Transverse colon (tissue), 4 donors: ENCODE results near the gene KCNH2. TPM values are rescaled to one million over a fixed set of nuclear protein-coding genes. Genes with fewer than 3 reads are reported as not detected.

Experiments
- DNase-seq: peaks from one replicate; pipeline ENCODE4 v3.0.0-alpha.2; 2019
- H3K27ac ChIP-seq, 4 donors: fragments of 200-600 bp; sonication (generic); 2 replicates each; pipeline ENCODE4 v1.5.1; 2016 to 2018; ENCODE audit warnings: inconsistent platforms in 4 of 4
- H3K27me3 ChIP-seq: fragments of 200-600 bp; sonication (generic); 2 replicates; pipeline ENCODE4 v1.5.1; 2017; ENCODE audit warnings: inconsistent platforms
- H3K36me3 ChIP-seq, 4 donors: fragments of 200-600 bp; sonication (generic); 2 replicates each; pipeline ENCODE4 v1.5.1; 2017 to 2019; ENCODE audit warnings: inconsistent platforms in 4 of 4
- H3K4me1 ChIP-seq, 4 donors: fragments of 200-600 bp; sonication (generic); 2 replicates each; pipeline ENCODE4 v1.5.1; 2017 to 2020; ENCODE audit warnings: inconsistent platforms in 4 of 4
- H3K4me3 ChIP-seq, 4 donors: fragments of 200-600 bp; sonication (generic); 1 replicate in 1 of 4; 2 replicates in 3 of 4; pipeline versions ENCODE4 v1.5.1 to v1.6.1; 2017 to 2019; ENCODE audit warnings: inconsistent platforms in 4 of 4
- H3K9me3 ChIP-seq, 2 donors: fragments of 200-600 bp; sonication (generic); 2 replicates each; pipeline ENCODE4 v1.5.1; 2017 to 2019; ENCODE audit warnings: inconsistent platforms in 2 of 2
- EP300 ChIP-seq: sonication (generic); formaldehyde crosslinking; IDR thresholded peaks from one replicate; pipeline ENCODE4 v1.6.1; 2017; ENCODE audit warnings: antibody characterized with exemption, low read depth
- POLR2A ChIP-seq: fragments of 450-650 bp; IDR thresholded peaks from one replicate; pipeline ENCODE4 v1.6.1; 2016; ENCODE audit warnings: antibody characterized with exemption, mild to moderate bottlenecking, moderate library complexity
- POLR2AphosphoS5 ChIP-seq, 3 donors: sonication (generic); formaldehyde crosslinking; IDR thresholded peaks; one replicate each; pipeline ENCODE4 v1.6.1; 2016; ENCODE audit warnings: antibody characterized with exemption in 3 of 3
- WGBS, 2 donors: methylation state at CpG; one replicate each; pipeline ENCODE4 v1.1.5; 2018; ENCODE audit warnings: low coverage in 1 of 2; 5-methylcytosine and 5-hydroxymethylcytosine counted together
- in situ Hi-C, 4 donors: fragments of 200-750 bp; cut with MboI; loops; one replicate each; pipeline versions ENCODE4 v1.15.0 to v1.15.1; 2017; ENCODE audit warnings: low sequenced_read_pairs in 3 of 4, low pct_ligation_motif_present in 1 of 4, low pct_unique_long_range_greater_than_20kb in 1 of 4
- intact Hi-C: fragments of 100-400 bp; cut with DNase I; formaldehyde crosslinking; loops from one replicate; pipeline ENCODE4 v1.15.1; 2023; ENCODE audit warnings: low total_unique reads
- total RNA-seq, 4 donors: library from RNA; depleted of rRNA; stranded (reverse); fragments of >200 nt; gene quantifications; one replicate each; pipeline ENCODE4 v1.1.0, GENCODE V29; 2016
- TF ChIP-seq, protein P1 (sequence below), 5 experiments: fragments of 200-600 bp in 3 of 5; fragments of 450-650 bp in 2 of 5; sonication (generic) in 3 of 5; IDR thresholded peaks; 1 replicate in 2 of 5; 2 replicates in 3 of 5; pipeline ENCODE4 v1.5.1; 2016 to 2017; ENCODE audit warnings: antibody characterized with exemption in 5 of 5, inconsistent platforms in 3 of 5, mild to moderate bottlenecking in 2 of 5, moderate library complexity in 1 of 5

KCNH2 gene
- total RNA-seq, 4 donors from 2014 or later: 9.5 to 39.0 (median 19.3) TPM

DNA sequence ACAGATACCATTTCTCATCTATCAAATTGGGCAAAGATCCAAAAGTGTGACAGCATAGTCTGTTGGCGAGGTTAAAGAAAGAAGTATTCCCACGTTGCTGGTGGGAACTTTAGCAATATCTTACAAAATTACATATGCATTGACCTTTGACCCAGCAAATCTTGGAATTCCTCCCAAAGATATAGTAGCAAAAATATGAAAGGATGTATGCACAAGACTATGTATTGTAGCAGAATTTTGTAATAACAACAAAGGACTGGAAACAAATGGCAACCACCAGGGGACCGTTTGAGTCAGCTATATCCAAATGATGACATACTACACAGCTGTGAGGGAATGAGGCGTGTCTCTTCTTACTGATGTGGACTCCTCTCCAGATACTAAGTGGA, 50.2 kb downstream of the KCNH2 start:
- no peak overlapping the region for H3K27ac ChIP-seq
- no peaks in the 10 kb centered on the region for H3K36me3 ChIP-seq
- H3K27me3 ChIP-seq: no peaks in the 10 kb centered on the region
- in situ Hi-C loops: no loop called here
- no peak overlapping the region for H3K4me3 ChIP-seq
- DNase-seq: no peak
- intact Hi-C loops: no loop called here
- 49 to 53% methylated on average over 4 of the region's 4 CpGs for WGBS, 2 donors
- H3K4me1 ChIP-seq: peaks cover 5 to 16% (median 13%) of the 10 kb centered on the region in 4 donors
- TF ChIP-seq, protein P1, sequence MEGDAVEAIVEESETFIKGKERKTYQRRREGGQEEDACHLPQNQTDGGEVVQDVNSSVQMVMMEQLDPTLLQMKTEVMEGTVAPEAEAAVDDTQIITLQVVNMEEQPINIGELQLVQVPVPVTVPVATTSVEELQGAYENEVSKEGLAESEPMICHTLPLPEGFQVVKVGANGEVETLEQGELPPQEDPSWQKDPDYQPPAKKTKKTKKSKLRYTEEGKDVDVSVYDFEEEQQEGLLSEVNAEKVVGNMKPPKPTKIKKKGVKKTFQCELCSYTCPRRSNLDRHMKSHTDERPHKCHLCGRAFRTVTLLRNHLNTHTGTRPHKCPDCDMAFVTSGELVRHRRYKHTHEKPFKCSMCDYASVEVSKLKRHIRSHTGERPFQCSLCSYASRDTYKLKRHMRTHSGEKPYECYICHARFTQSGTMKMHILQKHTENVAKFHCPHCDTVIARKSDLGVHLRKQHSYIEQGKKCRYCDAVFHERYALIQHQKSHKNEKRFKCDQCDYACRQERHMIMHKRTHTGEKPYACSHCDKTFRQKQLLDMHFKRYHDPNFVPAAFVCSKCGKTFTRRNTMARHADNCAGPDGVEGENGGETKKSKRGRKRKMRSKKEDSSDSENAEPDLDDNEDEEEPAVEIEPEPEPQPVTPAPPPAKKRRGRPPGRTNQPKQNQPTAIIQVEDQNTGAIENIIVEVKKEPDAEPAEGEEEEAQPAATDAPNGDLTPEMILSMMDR (IDR thresholded peaks at IDR 0.05): no peak
- TF ChIP-seq POLR2AphosphoS5 (IDR thresholded peaks at IDR 0.05) (no peak), EP300 (no peak), POLR2A (no peak)
- no peaks in the 10 kb centered on the region for H3K9me3 ChIP-seq

DNA sequence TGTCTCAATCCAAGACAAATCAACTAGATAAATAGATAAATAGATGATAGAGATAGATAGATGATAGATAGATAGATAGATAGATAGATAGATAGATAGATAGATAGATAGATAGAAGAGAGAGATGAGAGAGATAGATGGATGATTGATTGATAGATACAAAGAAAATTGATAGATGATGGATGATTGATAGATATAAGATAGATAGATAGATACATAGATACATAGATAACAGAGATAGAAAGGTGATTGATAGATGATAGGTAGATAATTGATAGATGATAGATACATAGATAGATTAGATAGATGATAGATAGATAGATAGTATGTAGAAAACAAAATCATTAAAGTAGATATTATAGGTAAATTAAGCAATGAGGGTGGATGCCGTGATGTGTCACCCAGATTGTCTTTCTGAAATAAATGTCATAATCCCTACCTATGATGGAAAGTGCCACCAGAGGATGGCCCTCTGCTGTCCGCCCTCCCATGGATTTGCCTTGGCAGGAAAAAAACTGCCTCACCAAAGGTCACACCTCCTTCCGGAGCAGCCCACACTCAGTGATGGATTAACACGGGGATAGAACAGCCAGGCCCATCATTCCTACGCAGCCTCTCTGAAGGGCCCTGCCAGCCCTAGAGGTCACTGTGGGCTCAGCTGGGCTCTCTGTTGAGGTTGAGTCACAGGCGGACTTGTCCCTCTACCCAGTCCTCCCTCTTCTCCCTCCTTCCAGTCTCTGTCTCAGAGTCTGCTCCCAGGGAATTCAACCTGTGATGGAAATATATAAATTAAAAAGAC, 50.8 kb downstream of the KCNH2 start:
- 77 to 91% methylated on average over 5 to 6 of the region's 6 CpGs for WGBS, 2 donors
- in situ Hi-C loops (no loop called here), intact Hi-C loops (no loop called here)
- H3K27me3 ChIP-seq: no peaks in the 10 kb centered on the region
- no peak overlapping the region for H3K27ac ChIP-seq
- H3K4me3 ChIP-seq: no peak overlapping the region
- H3K4me1 ChIP-seq: peaks cover 5 to 16% (median 13%) of the 10 kb centered on the region in 4 donors
- no peaks in the 10 kb centered on the region for H3K9me3 ChIP-seq
- H3K36me3 ChIP-seq: no peaks in the 10 kb centered on the region
- TF ChIP-seq POLR2A: no peak
- DNase-seq: no peak

DNA sequence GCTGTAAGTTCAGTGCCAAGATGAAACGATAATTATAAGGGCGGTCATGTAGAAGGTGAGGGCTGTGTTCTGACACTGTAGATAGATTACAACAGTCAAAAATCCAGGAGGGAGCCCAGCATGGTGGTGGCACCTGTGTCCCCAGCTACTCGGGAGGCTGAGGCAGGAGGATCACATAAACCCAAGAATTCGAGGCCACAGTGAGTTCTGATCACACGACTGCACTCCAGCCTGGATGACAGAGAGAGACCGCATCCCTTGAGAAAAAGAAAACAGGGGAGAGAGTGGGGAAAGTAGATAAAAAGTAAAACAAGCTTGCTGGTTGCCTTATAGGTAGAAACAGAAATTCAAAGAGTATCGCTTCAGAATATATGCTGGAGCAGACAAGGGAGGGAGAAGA, 52.1 kb downstream of the KCNH2 start:
- H3K9me3 ChIP-seq: no peaks in the 10 kb centered on the region
- intact Hi-C loops (no loop called here), in situ Hi-C loops (no loop called here)
- 89 to 98% methylated on average over 4 to 7 of the region's 7 CpGs for WGBS, 2 donors
- no peaks in the 10 kb centered on the region for H3K27me3 ChIP-seq
- H3K27ac ChIP-seq: no peak overlapping the region
- H3K4me1 ChIP-seq: peaks cover 5 to 16% (median 13%) of the 10 kb centered on the region in 4 donors
- TF ChIP-seq, protein P1 (IDR thresholded peaks at IDR 0.05): no peak
- TF ChIP-seq POLR2AphosphoS5 (IDR thresholded peaks at IDR 0.05): no peak
- no peak for TF ChIP-seq POLR2A
- no peak for TF ChIP-seq EP300
- DNase-seq: no peak
- H3K4me3 ChIP-seq: no peak overlapping the region
- H3K36me3 ChIP-seq: no peaks in the 10 kb centered on the region

DNA sequence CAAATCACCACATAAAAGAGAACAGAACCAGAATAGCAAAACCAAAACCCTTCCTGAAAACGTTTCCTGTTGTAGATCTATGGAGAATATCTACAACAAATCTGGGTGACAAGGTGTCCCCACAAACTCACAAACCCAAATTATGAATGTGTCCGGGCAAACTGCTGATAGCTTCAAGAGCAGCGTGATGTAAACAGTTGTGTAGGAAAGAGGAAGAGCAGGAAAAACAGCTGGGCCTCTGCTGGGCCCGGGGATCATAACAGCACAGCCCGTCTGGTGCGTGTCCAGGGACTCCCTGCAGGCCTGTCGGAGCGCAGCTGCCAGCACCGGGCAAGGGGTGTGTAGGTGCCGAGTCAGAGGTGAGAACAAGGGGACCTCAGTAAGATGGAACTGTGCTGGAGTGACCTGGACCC, 53.7 kb downstream of the KCNH2 start:
- WGBS, 2 donors: 19 to 40% methylated on average over 3 to 10 of the region's 10 CpGs
- in situ Hi-C loops: no loop called here

More for the DNA sequence above, 53.7 kb downstream of the KCNH2 start:
- no peak overlapping the region for H3K27ac ChIP-seq
- H3K27me3 ChIP-seq: no peaks in the 10 kb centered on the region
- intact Hi-C loops: no loop called here
- TF ChIP-seq POLR2AphosphoS5 (IDR thresholded peaks at IDR 0.05): no peak
- TF ChIP-seq POLR2A: no peak
- TF ChIP-seq, protein P1 (IDR thresholded peaks at IDR 0.05): no peak
- no peak for TF ChIP-seq EP300
- DNase-seq: no peak
- H3K9me3 ChIP-seq: no peaks in the 10 kb centered on the region
- H3K4me1 ChIP-seq: peaks cover 5 to 16% (median 13%) of the 10 kb centered on the region in 4 donors
- H3K36me3 ChIP-seq: no peaks in the 10 kb centered on the region
- H3K4me3 ChIP-seq: no peak overlapping the region
